ENCODE data around the gene NEURL1. TPM values are rescaled to one million over a fixed set of nuclear protein-coding genes. Genes with fewer than 3 reads are reported as not detected.
A peak's percentile ranks its signal among the peaks of the same experiment; 100 is the strongest.

The NEURL1 gene
- total RNA-seq, 4 donors from 2014 or later: 0.39 to 0.63 (median 0.46) TPM

GRCh38 chr10:103600956-103601569, 107.6 kb downstream of the NEURL1 start:
- 62% methylated on average over 5 of the region's 7 CpGs for WGBS
- H3K27ac ChIP-seq (replicated peaks in 1 of 4): peak overlapping the region in 1 of 4 donors; percentile 22
- intact Hi-C loops (cut with DNase I): loop anchor here (10.0 kb wide), 1 partner anchor 254 kb away; the partner anchor contains the start of gene SH3PXD2A

GRCh38 chr10:103602028-103602851, 108.7 kb downstream of the NEURL1 start:
- Histone ChIP-seq H3K9me3 (no peaks in the 10 kb centered on the region), H3K4me1 (peaks cover 3 to 43% (median 23%) of the 10 kb centered on the region in 4 donors), H3K4me3 (no peak overlapping the region), H3K27ac (replicated peaks in 1 of 4) (no peak overlapping the region), H3K36me3 (peaks cover 25 to 63% (median 53%) of the 10 kb centered on the region in 4 donors), H3K27me3 (no peaks in the 10 kb centered on the region)
- TF ChIP-seq POLR2A (IDR thresholded peaks at IDR 0.05; ENCODE audit: low read depth) (no peak), EP300 (IDR thresholded peaks at IDR 0.05) (no peak), POLR2AphosphoS5 (IDR thresholded peaks at IDR 0.05) (no peak)
- TF ChIP-seq, protein P1, sequence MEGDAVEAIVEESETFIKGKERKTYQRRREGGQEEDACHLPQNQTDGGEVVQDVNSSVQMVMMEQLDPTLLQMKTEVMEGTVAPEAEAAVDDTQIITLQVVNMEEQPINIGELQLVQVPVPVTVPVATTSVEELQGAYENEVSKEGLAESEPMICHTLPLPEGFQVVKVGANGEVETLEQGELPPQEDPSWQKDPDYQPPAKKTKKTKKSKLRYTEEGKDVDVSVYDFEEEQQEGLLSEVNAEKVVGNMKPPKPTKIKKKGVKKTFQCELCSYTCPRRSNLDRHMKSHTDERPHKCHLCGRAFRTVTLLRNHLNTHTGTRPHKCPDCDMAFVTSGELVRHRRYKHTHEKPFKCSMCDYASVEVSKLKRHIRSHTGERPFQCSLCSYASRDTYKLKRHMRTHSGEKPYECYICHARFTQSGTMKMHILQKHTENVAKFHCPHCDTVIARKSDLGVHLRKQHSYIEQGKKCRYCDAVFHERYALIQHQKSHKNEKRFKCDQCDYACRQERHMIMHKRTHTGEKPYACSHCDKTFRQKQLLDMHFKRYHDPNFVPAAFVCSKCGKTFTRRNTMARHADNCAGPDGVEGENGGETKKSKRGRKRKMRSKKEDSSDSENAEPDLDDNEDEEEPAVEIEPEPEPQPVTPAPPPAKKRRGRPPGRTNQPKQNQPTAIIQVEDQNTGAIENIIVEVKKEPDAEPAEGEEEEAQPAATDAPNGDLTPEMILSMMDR (IDR thresholded peaks at IDR 0.05): no peak
- WGBS: 91% methylated on average over 30 of the region's 47 CpGs
- intact Hi-C loops (cut with DNase I): loop anchor here (10.0 kb wide), 1 partner anchor 253 kb away; the partner anchor contains the start of gene SH3PXD2A
- no peak for DNase-seq (ENCODE audit: extremely low spot score)

More at GRCh38 chr10:103600956-103601569, 107.6 kb downstream of the NEURL1 start:
- H3K4me3 ChIP-seq: no peak overlapping the region
- H3K36me3 ChIP-seq: peaks cover 25 to 61% (median 54%) of the 10 kb centered on the region in 4 donors
- no peaks in the 10 kb centered on the region for H3K9me3 ChIP-seq
- DNase-seq (ENCODE audit: extremely low spot score): no peak
- TF ChIP-seq EP300 (IDR thresholded peaks at IDR 0.05): no peak
- TF ChIP-seq, protein P1 (IDR thresholded peaks at IDR 0.05): no peak
- no peak for TF ChIP-seq POLR2A (IDR thresholded peaks at IDR 0.05; ENCODE audit: low read depth)
- no peak for TF ChIP-seq POLR2AphosphoS5 (IDR thresholded peaks at IDR 0.05)
- peaks cover 9 to 50% (median 29%) of the 10 kb centered on the region in 4 donors for H3K4me1 ChIP-seq
- no peaks in the 10 kb centered on the region for H3K27me3 ChIP-seq

DNA sequence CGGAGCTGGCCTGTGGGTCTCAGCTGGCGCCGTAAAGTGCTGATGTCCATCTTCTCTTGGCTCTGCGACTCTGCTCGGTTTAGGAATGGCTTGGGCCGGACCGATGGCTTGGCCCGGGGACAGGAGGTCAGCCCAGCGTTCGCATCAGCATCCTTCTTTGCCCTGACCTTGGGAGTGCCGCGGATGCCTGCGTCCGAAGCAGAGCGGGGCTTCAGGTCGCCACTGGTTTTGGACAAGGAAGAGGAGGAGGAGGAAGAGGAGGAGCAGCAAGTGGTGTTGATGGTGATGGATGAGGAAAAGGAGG, 109.3 kb downstream of the NEURL1 start:
- no peak for DNase-seq (ENCODE audit: extremely low spot score)
- 89% methylated on average over 14 of the region's 16 CpGs for WGBS
- Histone ChIP-seq H3K27ac (replicated peaks in 1 of 4) (no peak overlapping the region), H3K9me3 (no peaks in the 10 kb centered on the region), H3K27me3 (no peaks in the 10 kb centered on the region), H3K36me3 (peaks cover 25 to 63% (median 54%) of the 10 kb centered on the region in 4 donors), H3K4me1 (peaks cover 3 to 41% (median 21%) of the 10 kb centered on the region in 4 donors), H3K4me3 (no peak overlapping the region)
- TF ChIP-seq POLR2A (IDR thresholded peaks at IDR 0.05; ENCODE audit: low read depth) (no peak), POLR2AphosphoS5 (IDR thresholded peaks at IDR 0.05) (no peak), EP300 (IDR thresholded peaks at IDR 0.05) (no peak)
- TF ChIP-seq, protein P1 (IDR thresholded peaks at IDR 0.05): no peak
- intact Hi-C loops (cut with DNase I): loop anchor here (10.0 kb wide), 1 partner anchor 252 kb away; the partner anchor contains the start of gene SH3PXD2A

- Histone ChIP-seq H3K27me3 (no peaks in the 10 kb centered on the region), H3K9me3 (no peaks in the 10 kb centered on the region), H3K4me3 (no peak overlapping the region), H3K36me3 (peaks cover 25 to 63% (median 54%) of the 10 kb centered on the region in 4 donors), H3K4me1 (peaks cover 3 to 37% (median 19%) of the 10 kb centered on the region in 4 donors), H3K27ac (replicated peaks in 1 of 4) (no peak overlapping the region)
- intact Hi-C loops (cut with DNase I): loop anchor here (10.0 kb wide), 1 partner anchor 251 kb away; the partner anchor contains the start of gene SH3PXD2A
- TF ChIP-seq, protein P1 (IDR thresholded peaks at IDR 0.05): no peak
- TF ChIP-seq POLR2AphosphoS5 (IDR thresholded peaks at IDR 0.05) (no peak), POLR2A (IDR thresholded peaks at IDR 0.05; ENCODE audit: low read depth) (no peak), EP300 (IDR thresholded peaks at IDR 0.05) (no peak)
- WGBS: 92% methylated on average over 2 of the region's 23 CpGs
- DNase-seq (ENCODE audit: extremely low spot score): no peak
These were observed 109.9 kb downstream of the NEURL1 start for GRCh38 chr10:103603382-103603781.

Data from esophagus muscularis mucosa (tissue), 4 donors.